Amniotic stem cell (primary cell): ENCODE results near the gene IFNA16.
"Not testable (repeated sequence)": the region's sequence is repeated elsewhere in the genome, so short reads cannot be mapped to it uniquely, and the experiment has no call there.

Experiments used
- DNase-seq: peaks from one replicate; lab custom pipeline; 2025; lab: John Stamatoyannopoulos, UW

IFNA16 gene

GRCh38 chr9:21194867-21195776, 22.0 kb downstream of the IFNA16 start:
- DNase-seq: not testable (repeated sequence)

- not testable (repeated sequence) for DNase-seq
Observed at GRCh38 chr9:21187487-21187886, 29.6 kb downstream of the IFNA16 start, which contains the start of gene IFNA4. Gene IFNA4 (minus strand): TSS chr9:21187587. CDS start chr9:21187531, 56 bp downstream.

GRCh38 chr9:21182810-21183736, 34.0 kb downstream of the IFNA16 start:
- not testable (repeated sequence) for DNase-seq

- no peak for DNase-seq
Observed at GRCh38 chr9:21174671-21175070, 42.4 kb downstream of the IFNA16 start.

- no peak for DNase-seq
Observed at GRCh38 chr9:21172156-21172555, 45.0 kb downstream of the IFNA16 start.

- DNase-seq: no peak
Observed at GRCh38 chr9:21171351-21171750, 45.8 kb downstream of the IFNA16 start.

GRCh38 chr9:21166560-21166959, 50.6 kb downstream of the IFNA16 start, which contains the start of gene IFNA21:
Gene IFNA21 (minus strand): TSS chr9:21166660. CDS start chr9:21166612, 48 bp downstream.
- DNase-seq: not testable (repeated sequence)
